ENCODE data around the gene IRF9. TPM values are rescaled to one million over a fixed set of nuclear protein-coding genes. Genes with fewer than 3 reads are reported as not detected.

Gene IRF9
- total and polyA plus RNA-seq, 2 of the 13 experiments (the other 11 are each of a cell fraction or from before 2014, with no cell fraction given): 14.9 to 49.7 TPM

- TF ChIP-seq, protein P1, sequence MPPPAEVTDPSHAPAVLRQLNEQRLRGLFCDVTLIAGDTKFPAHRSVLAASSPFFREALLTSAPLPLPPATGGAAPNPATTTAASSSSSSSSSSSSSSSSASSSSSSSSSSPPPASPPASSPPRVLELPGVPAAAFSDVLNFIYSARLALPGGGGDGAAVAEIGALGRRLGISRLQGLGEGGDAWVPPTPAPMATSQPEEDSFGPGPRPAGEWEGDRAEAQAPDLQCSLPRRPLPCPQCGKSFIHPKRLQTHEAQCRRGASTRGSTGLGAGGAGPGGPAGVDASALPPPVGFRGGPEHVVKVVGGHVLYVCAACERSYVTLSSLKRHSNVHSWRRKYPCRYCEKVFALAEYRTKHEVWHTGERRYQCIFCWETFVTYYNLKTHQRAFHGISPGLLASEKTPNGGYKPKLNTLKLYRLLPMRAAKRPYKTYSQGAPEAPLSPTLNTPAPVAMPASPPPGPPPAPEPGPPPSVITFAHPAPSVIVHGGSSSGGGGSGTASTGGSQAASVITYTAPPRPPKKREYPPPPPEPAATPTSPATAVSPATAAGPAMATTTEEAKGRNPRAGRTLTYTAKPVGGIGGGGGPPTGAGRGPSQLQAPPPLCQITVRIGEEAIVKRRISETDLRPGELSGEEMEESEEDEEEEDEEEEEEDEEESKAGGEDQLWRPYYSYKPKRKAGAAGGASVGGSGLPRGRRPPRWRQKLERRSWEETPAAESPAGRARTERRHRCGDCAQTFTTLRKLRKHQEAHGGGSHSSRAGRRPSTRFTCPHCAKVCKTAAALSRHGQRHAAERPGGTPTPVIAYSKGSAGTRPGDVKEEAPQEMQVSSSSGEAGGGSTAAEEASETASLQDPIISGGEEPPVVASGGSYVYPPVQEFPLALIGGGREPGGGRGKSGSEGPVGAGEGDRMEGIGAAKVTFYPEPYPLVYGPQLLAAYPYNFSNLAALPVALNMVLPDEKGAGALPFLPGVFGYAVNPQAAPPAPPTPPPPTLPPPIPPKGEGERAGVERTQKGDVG (CRISPR knock-in tag; IDR thresholded peaks at IDR 0.05; ENCODE audit: borderline replicate concordance): 0 out of 2 replicates have a peak, but pooled peaks have one; percentile 24
- TF ChIP-seq MIER3 (CRISPR knock-in tag; IDR thresholded peaks at IDR 0.05; ENCODE audit: borderline replicate concordance) (no peak), ZNF232 (CRISPR knock-in tag; IDR thresholded peaks at IDR 0.05; ENCODE audit: borderline replicate concordance) (peak; percentile 71; the same call in 1 of the 2 replicates), ZNF143 (CRISPR knock-in tag; IDR thresholded peaks at IDR 0.05) (peak; percentile 43; the same call in 1 of the 2 replicates), ZNF274 (CRISPR knock-in tag; IDR thresholded peaks at IDR 0.05) (no peak), NR2F2 (IDR thresholded peaks at IDR 0.05; ENCODE audit: borderline replicate concordance, low read depth) (no peak), ZBTB38 (CRISPR knock-in tag; IDR thresholded peaks at IDR 0.05) (peak; percentile 96), UBTF (CRISPR knock-in tag; IDR thresholded peaks at IDR 0.05) (0 out of 2 replicates have a peak, but pooled peaks have one; percentile 28), ZNF350 (CRISPR knock-in tag; IDR thresholded peaks at IDR 0.05; ENCODE audit: borderline replicate concordance, low read depth) (peak; percentile 29; the same call in 1 of the 2 replicates), ZNF619 (CRISPR knock-in tag; IDR thresholded peaks at IDR 0.05) (peak; percentile 46; the same call in 1 of the 2 replicates), ZNF567 (CRISPR knock-in tag; IDR thresholded peaks at IDR 0.05; ENCODE audit: borderline replicate concordance) (0 out of 2 replicates have a peak, but pooled peaks have one; percentile 48), HDAC2 (CRISPR knock-in tag; IDR thresholded peaks at IDR 0.05) (no peak), ZNF616 (CRISPR knock-in tag; IDR thresholded peaks at IDR 0.05; ENCODE audit: low read depth) (no peak), PRMT3 (CRISPR knock-in tag; IDR thresholded peaks at IDR 0.05; ENCODE audit: borderline replicate concordance, low read depth) (no peak), HOXA5 (CRISPR knock-in tag; IDR thresholded peaks at IDR 0.05) (no peak), ZNF225 (CRISPR knock-in tag; IDR thresholded peaks at IDR 0.05) (peak; percentile 53; the same call in 1 of the 2 replicates), ZFP37 (CRISPR knock-in tag; IDR thresholded peaks at IDR 0.05; ENCODE audit: borderline replicate concordance) (no peak), MATR3 (CRISPR knock-in tag; IDR thresholded peaks at IDR 0.05) (0 out of 2 replicates have a peak, but pooled peaks have one; percentile 89), FOXM1 (CRISPR knock-in tag; IDR thresholded peaks at IDR 0.05) (no peak), BORCS8-MEF2B (CRISPR knock-in tag; IDR thresholded peaks at IDR 0.05) (0 out of 2 replicates have a peak, but pooled peaks have one; percentile 1), ZNF687 (CRISPR knock-in tag; IDR thresholded peaks at IDR 0.05) (peak; percentile 71)
These were observed 28.9 kb upstream of the IRF9 start (continued) for GRCh38 chr14:24132061-24132685.

All from HepG2 (cell line).